ENCODE measurements around the gene TTLL11.

Gene TTLL11

GRCh38 chr9:122086873-122087272 lies 6.2 kb downstream of the TTLL11 start:
- Histone ChIP-seq H3K36me3 (no peaks in the 10 kb centered on the region), H3K27me3 (no peaks in the 10 kb centered on the region), H3K4me1 (ENCODE audit: control insufficient read depth in 1 of 2, insufficient read depth in 1 of 2, low read depth in 1 of 2, low read length in 1 of 2) (peaks cover 1 to 3% of the 10 kb centered on the region in 2 experiments), H3K4me3 (ENCODE audit: low read depth in 1 of 2, low read length in 1 of 2) (no peak overlapping the region), H3K27ac (no peak overlapping the region), H3K9me3 (no peaks in the 10 kb centered on the region)
- TF ChIP-seq CTCF (IDR thresholded peaks at IDR 0.05): no peak

- Histone ChIP-seq H3K36me3 (no peaks in the 10 kb centered on the region), H3K27ac (no peak overlapping the region), H3K4me3 (ENCODE audit: low read depth in 1 of 2, low read length in 1 of 2) (no peak overlapping the region), H3K27me3 (no peaks in the 10 kb centered on the region), H3K4me1 (ENCODE audit: control insufficient read depth in 1 of 2, insufficient read depth in 1 of 2, low read depth in 1 of 2, low read length in 1 of 2) (no peaks in the 10 kb centered on the region), H3K9me3 (no peaks in the 10 kb centered on the region)
- no peak for TF ChIP-seq CTCF (IDR thresholded peaks at IDR 0.05)
Measured at GRCh38 chr9:122085260-122085659, 7.8 kb downstream of the TTLL11 start.

- Histone ChIP-seq H3K27ac (no peak overlapping the region), H3K36me3 (no peaks in the 10 kb centered on the region), H3K4me1 (ENCODE audit: control insufficient read depth in 1 of 2, insufficient read depth in 1 of 2, low read depth in 1 of 2, low read length in 1 of 2) (no peaks in the 10 kb centered on the region), H3K27me3 (no peaks in the 10 kb centered on the region), H3K9me3 (no peaks in the 10 kb centered on the region), H3K4me3 (ENCODE audit: low read depth in 1 of 2, low read length in 1 of 2) (no peak overlapping the region)
- no peak for TF ChIP-seq CTCF (IDR thresholded peaks at IDR 0.05)
Measured at GRCh38 chr9:122084026-122084675, 9.0 kb downstream of the TTLL11 start.

GRCh38 chr9:122080986-122081385 lies 12.1 kb downstream of the TTLL11 start:
- no peaks in the 10 kb centered on the region for H3K9me3 ChIP-seq
- H3K36me3 ChIP-seq: no peaks in the 10 kb centered on the region
- no peak overlapping the region for H3K27ac ChIP-seq
- TF ChIP-seq CTCF (IDR thresholded peaks at IDR 0.05): no peak
- H3K27me3 ChIP-seq: no peaks in the 10 kb centered on the region
- no peak overlapping the region for H3K4me3 ChIP-seq (ENCODE audit: low read depth in 1 of 2, low read length in 1 of 2)
- no peaks in the 10 kb centered on the region for H3K4me1 ChIP-seq (ENCODE audit: control insufficient read depth in 1 of 2, insufficient read depth in 1 of 2, low read depth in 1 of 2, low read length in 1 of 2)

GRCh38 chr9:122078557-122078956 lies 14.6 kb downstream of the TTLL11 start:
- H3K4me3 ChIP-seq (ENCODE audit: low read depth in 1 of 2, low read length in 1 of 2): no peak overlapping the region
- no peak overlapping the region for H3K27ac ChIP-seq
- no peaks in the 10 kb centered on the region for H3K9me3 ChIP-seq
- TF ChIP-seq CTCF (IDR thresholded peaks at IDR 0.05): no peak
- H3K4me1 ChIP-seq (ENCODE audit: control insufficient read depth in 1 of 2, insufficient read depth in 1 of 2, low read depth in 1 of 2, low read length in 1 of 2): no peaks in the 10 kb centered on the region
- H3K36me3 ChIP-seq: no peaks in the 10 kb centered on the region
- H3K27me3 ChIP-seq: no peaks in the 10 kb centered on the region
